Stimulated activated CD8-positive, alpha-beta memory T cell treated with anti-CD3 and anti-CD28 coated beads, Interleukin-7, amount 100 ng/mL, for 1 hour (primary cell): ENCODE results near the gene ACRV1.
"Not testable (repeated sequence)": the region's sequence is repeated elsewhere in the genome, so short reads cannot be mapped to it uniquely, and the experiment has no call there.

Experiments
- DNase-seq, 2 donors: peaks; one replicate each; pipeline ENCODE4 v3.0.0-alpha.2; 2020; ENCODE audit warnings: low read depth in 2 of 2

The ACRV1 gene, protein sequence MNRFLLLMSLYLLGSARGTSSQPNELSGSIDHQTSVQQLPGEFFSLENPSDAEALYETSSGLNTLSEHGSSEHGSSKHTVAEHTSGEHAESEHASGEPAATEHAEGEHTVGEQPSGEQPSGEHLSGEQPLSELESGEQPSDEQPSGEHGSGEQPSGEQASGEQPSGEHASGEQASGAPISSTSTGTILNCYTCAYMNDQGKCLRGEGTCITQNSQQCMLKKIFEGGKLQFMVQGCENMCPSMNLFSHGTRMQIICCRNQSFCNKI

DNA sequence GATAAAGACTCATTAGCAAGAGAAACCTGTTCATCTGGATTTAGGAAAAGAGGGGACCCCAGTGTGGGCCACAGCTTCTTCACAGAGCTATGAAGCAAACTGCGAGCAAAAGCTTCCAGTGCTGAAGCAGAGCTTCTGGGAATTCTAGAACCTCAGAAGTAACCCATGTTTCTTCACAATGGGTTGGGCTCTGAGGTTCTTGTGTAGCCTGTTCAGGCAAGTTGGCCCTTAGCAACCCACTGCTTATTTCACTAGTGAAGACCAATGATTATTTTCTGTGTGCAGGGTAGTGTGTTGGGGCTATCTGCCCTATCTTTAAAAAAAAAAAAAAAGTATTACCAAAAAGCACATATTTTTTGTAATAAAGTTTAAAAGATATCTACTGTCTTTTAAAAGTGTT lies at the start of gene ACRV1:
Gene ACRV1 (minus strand): TSS at position 101 of the 400 bp plus-strand sequence. CDS start 67 bp downstream, at position 34.
- DNase-seq: no peak

DNA sequence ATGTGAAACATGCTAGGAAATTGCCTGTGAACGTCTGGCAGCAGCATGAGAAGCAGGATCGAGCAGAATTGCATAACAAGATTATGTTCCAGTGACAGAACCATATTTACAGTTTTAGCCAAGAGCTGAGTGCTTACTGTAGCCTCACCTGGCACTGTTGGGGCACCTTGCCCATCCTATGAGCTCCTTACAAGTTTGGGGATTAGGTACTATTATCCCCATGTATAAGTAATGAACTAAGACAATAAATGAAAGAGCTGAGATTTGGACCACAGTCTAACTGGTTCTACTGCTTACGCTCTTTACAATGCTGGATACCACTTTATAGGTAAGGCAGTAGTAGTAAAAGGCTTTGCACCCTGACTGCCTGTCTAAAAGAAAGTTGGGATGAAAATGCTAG lies 48.3 kb upstream of the ACRV1 start:
- no peak for DNase-seq

DNA sequence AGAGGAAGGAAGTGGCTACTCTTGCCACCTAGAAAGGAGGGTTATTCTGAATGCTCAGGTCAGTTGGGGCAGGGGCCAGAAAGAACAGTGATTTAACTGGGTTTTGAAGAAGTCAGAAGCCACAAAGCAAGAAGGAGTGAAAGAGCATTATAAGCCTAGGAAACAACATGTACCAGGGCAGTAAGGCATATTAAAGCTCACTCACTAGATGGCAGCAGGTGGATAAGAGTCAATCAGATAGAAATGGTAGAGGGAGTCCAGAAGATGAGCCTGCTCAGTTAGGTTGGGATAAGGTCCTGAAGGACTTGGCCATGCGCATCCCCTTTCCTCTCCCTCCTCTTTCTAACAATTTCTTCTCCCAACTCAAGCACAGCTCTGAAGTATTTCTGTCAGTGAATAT lies 43.5 kb upstream of the ACRV1 start:
- DNase-seq: no peak

DNA sequence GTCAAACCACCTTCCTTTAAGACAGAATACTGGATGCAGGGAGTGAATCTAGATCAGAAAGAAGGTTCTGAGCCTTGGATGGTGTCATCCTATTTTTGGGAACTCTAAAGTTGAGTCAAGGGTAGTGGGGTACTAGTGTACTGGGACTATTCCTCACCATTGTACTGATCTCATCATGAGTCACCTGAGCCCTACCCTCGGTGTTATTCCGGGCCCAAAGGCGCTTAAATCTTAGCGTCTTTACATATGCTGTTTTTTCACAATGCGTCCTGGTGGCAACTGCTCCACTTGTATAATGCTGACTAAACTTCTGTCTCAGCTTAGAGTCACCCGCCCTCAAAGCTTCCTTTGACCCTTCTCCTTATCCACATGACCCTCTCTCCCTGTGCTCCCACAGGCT lies 40.1 kb upstream of the ACRV1 start:
- no peak for DNase-seq

DNA sequence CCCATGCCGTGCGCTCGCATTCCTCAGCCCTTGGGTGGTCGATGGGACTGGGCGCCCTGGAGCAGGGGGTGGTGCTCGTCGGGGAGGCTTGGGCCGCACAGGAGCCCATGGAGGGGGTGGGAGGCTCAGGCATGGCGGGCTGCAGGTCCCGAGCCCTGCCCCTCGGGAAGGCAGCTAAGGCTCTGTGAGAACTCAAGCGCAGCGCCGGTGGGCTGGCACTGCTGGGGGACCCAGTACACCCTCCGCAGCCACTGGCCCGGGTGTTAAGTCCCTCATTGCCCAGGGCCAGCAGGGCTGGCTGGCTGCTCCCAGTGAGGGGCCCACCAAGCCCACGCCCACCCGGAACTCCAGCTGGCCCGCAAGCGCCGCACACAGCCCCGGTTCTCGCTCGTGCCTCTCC lies 24.0 kb upstream of the ACRV1 start:
- not testable (repeated sequence) for DNase-seq

DNA sequence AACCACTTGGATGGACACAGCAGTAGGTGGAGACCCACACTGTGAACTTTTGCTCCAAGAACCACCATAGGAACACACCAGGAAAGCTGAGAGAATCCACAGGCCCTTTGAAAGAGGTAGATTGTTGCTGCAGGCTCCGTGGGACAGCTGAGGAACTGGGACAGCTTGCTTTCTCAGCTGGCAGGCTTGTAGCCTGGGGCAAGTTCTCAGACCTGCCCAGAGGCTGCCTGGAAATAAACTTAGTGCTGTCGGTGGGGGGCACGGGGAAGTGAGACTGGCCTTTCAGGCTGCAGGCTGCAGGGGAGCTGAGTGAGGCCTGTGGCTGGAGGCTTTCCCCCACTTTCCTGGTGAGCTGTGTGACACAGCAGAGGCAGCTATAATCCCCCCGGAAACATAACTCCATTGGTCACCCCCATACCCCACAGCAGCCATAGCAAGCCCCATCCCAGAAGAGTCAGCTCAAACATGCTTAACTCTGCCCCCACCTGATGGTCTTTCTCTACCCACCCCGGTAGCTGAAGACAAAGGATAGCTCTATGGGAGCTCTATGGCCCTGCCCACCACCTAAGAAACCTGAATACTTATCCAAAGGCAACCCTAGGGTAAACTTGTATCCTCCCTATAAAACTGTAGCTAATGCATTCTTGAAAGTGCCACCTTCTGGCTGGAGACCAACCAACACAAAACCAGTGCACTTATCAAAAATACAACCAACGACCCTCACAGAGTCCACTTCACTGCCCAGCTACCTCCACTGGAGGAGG lies 21.4 kb upstream of the ACRV1 start:
- no peak for DNase-seq

DNA sequence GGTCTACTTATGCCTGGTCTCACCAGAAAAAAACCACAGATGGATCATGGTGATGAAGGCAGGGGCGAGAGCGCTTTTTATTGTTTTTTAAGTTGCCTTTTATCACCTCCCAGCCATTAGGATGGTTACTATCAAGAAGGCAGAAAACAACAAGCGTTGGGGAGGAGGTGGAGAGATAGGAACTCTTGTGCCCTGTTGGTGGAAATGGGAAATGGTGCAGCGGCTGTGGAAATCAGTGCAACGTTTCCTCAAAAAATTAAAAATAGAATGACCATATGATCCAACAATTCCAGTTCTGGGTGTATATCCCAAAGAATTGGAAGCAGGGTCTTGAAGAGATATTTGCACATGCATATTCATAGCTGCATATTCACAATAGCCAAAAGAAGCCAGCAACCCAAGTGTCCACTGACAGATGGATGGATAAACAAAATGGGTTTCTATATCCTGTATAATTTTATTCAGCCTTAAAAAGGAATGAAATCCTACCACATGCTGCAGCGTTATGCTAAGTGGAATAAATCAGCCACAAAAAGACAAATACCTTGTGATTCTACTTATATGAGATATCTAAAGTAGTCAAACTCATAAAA lies 20.5 kb upstream of the ACRV1 start:
- no peak for DNase-seq

DNA sequence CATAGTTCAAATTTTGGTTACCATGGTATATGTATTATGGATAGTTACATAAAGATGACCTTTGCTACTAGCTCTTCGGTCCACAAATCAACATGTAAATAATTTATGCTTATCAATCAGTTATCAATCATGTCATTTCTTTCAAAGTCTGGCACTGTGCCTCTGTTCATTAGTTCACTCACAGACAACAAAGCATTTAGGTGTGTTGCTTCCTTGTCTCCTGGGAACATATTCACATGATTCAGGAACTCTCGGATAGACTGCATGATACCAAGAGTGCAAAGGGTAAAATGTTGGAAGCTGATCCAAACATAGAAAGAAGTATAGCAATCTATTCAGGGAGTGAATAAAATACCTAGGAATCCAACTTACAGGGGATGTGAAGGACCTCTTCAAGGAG lies 14.3 kb upstream of the ACRV1 start:
- no peak for DNase-seq

DNA sequence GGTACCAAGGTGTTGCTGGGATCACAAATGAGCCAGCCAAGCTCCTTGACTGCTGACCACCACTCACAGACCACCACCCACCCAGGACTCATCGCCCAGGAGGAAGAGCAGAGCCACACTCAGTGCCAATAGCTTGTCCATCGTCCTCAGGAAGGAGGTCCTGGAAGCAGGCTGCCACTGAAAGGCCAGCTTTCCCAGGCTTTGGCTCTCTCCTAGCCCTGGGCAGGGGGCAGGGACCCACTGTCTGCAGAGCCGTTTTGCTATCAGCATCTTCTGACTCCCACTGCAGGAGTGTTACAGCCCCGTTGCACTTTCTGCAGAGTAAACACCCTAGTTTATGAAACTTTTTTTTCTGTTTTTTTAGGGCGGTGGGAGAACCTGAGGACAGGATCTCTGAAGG lies 12.2 kb upstream of the ACRV1 start:
- DNase-seq: no peak

DNA sequence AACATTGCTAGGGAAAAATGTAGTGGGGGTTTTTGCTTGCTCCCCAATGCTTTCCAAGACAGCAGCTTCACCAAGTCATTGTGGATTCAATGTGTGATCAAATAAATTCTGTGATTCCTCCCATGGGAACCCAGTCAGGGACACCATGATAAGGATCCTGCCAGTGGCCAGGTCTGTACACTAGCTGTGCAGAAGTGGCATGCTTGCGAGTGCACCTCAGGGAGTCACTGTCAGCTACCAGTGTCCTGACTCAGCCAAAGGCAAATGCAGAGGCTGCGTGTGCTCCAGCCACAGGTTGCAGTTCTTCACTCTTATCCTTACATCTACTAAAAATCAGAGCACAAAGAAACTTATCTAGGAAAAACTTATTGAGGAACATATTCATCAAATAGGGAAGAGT lies 9.4 kb upstream of the ACRV1 start:
- no peak for DNase-seq

DNA sequence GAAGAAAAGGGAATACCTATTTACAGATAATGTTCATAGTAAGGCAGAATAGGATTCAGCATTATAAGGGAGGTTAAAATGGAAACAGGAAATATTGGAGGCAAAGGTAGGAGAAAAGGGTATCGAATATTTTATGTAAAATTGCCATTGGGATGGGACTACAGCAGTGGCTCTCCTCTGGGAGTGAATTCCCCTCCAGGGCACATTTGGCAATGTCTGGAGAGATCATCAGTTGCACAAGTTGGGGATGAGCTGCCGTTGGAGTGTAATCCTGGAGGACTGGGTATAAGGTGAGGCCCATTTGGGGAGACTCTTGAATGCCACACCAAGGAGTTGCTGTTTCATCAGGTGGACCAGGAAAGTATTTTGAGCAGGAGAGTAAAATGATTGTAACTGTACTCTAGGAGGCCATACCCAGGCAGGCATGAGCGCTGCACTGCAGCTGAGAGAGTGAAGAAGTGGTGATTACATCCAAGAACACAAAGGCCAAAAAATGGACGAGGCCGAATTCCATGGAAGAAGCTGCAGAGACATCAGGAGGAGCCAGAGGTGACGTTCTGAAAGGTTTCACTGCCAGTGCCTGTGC lies 8.7 kb upstream of the ACRV1 start:
- DNase-seq: no peak

DNA sequence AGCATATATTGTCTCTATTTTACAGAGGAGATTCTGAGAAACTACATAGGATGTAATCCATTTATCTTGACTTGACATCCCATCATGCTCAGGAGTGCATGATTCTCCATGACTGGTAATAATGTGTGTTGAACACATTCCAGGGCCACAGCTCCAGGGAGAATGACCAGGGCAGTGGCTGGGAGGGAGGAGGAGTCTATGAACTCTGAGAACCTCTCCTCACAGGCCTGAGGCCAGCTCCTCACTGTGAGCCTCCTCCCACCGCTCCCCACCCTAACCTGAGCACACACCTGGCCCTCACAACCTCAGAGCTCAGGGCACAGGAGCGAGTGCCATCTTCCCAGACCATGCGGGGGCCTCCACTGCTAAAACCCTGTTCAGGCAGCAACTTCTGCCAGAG lies 8.0 kb upstream of the ACRV1 start:
- DNase-seq: no peak

DNA sequence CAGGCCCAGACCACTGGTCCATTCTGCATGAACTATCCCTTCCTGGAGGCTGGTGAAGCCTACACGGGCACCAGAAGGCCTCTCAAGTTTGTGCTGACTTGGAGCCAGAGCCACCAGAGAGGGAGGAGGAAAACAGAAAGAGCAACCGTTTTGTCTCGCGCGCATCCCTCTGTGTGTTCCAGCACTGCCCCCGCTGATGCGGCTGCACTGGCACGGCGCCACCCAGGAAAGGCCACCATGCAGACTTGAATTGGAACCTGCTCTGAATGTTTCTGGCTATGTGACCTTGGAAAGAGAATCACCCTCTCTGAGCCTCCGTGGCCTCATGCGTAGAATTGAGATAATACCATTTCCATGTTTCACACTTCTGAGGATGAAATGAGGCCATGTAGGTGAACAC lies 7.4 kb upstream of the ACRV1 start:
- no peak for DNase-seq

DNA sequence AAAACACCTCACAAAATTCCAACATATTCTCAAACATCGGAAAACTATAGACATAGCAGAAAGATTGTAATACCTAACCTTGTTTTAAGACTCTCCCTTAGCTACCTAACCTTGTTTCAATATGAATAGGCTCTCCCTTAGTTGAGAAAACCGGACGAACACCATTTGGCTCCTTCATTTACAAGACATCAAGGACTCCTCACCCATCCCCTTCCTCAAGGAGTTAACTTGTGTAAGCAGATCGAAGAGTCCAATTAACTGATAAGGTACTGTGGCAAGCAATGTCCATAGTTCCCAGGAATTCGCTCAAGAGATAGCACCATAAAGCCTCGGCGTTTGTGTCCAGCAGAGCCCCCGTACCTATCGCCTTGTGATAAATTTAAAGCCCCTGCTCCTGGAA lies 4.6 kb upstream of the ACRV1 start:
- no peak for DNase-seq

DNA sequence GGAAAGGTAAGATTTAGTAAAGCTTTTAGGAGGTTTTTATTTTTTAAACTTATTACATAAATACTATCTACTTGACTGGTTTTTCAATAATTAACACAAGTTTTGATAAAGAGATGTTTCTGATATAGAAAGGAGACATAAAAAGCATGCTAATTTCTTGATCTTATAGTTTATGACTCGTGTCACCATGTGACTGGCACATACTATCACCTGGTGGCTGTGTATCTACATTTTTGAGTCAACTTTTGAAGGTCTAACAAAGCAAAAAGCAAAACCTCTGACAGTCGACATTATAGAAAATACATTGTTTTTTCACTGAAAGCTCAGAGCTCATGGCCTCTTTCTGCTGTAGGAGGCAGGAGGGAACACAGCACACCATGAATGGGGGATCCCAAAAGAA lies 810 bp downstream of the ACRV1 start:
- no peak for DNase-seq

DNA sequence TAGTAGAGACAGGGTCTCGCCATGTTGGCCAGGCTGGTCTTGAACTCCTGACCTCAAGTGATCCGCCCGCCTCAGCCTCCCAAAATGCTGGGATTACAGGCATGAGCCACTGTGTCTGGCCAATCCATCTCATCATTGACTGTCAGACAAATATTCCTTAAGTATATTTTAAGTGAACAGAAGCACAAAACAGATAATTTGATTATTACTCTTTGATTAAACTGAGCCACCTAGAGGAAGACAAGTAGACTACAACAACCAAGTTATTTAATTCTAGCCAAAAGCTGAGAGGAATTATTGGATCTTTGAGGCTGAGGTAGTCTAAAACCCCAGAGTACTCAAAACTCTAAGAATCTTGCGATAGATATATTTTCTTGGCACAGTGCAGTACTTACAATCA lies 1.2 kb downstream of the ACRV1 start:
- DNase-seq: no peak

DNA sequence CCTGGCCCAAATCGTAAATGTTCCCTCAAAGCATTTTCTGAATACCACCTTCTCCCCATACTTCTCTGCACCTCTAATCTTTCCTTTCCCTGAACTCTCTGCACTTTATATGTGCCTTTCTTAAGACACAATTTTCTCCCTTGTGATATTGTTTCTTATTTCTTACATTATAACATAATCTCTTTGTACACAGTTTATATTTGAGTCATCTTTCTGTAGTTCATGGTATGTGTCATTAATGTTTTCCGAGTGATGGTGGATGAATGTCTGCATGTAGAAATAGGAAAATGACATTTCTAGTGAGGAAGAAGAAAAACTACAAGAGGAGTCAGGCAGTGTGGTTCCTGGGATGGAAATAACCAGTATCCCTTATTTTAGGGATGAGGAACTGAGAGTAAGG lies 5.5 kb downstream of the ACRV1 start:
- no peak for DNase-seq

DNA sequence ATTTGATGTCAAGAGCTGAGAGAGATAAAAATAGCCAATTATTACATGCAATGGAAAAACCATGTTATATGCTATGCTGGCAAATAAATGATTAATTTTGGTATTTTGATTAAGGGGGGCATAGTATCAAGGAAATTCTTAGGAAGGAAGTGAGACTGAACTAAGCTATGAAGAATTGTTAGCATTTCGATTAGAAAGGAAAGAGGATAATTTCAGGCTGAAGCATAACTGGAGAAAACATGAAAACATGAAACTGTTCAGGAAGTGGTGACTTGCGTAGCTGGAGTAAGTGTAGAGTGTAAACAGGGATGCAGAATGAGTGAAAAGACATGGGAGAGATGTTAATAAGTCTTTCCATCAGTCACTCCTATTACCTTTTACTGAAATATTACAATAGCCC lies 6.4 kb downstream of the ACRV1 start:
- no peak for DNase-seq

DNA sequence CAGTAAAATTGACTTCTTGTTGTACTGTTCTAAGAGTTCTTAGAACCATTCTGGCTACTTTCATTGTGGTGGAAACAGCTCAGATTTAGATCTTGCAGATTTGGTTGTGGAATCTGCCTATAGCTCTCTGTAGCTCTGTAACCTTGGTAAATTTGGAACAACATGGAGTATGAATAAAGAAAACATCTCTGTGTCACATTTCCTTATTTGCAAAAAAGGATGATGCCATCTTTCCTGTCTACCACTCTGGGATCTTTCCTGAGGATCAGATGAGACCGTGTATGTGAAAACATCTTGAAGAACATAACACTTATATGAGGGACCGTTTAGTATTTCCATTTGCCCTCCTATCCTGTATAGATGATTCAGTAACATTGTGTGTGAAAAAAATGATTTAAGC lies 9.1 kb downstream of the ACRV1 start:
- no peak for DNase-seq

DNA sequence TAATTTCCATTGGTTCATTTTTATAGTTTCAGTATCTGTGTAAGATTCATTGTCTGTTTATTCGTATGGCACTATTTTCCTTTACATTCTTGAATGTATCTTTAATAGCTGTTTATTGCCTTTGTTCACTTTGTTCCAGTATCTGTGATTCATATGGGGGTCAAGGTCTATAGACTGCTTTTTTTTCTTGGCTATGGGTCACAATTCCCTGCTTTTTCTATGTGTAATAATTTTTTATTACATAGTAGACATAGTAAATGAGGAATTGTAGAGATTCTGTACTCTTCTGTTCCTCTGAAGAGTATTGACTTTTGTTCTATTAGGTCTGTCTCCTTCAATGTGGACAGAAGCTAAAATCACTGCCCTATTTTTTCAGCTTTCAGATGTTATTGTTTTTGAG lies 10.5 kb downstream of the ACRV1 start:
- no peak for DNase-seq

DNA sequence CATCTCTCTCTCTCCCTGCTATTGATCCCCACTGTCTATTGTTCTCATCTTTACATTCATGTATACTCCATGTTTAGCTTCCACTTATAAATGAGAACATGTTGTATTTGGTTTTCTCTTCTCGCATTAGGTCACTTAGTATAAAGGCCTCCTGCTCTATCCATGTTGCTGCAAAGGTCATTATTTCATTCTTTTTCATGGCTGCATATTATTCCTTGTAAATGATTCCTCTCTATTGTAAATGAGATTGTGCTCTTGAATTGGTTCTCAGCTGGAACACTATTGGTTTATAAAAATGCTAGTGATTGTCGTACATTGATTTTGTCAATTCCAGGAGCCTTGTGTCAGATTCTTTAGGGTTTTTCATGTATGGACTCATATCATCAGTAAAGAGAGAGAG lies 13.5 kb downstream of the ACRV1 start:
- no peak for DNase-seq

DNA sequence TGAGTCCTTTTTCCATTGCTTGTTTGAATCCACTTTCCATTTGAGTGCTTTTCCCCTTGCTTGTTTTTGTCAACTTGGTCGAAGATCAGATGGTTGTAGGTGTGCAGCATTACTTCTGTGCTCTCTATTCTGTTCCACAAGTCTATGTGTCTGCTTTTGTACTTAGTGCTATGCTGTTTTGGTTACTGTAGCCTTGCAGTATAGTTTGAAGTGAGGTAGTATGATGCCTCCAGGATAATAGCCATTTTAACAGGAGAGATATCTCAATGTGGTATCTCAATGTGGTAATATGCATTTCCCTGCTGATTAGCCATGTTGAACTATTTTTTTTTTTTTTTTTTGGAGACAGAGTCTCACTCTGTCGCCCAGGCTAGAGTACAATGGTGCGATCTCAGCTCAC lies 16.7 kb downstream of the ACRV1 start:
- no peak for DNase-seq

DNA sequence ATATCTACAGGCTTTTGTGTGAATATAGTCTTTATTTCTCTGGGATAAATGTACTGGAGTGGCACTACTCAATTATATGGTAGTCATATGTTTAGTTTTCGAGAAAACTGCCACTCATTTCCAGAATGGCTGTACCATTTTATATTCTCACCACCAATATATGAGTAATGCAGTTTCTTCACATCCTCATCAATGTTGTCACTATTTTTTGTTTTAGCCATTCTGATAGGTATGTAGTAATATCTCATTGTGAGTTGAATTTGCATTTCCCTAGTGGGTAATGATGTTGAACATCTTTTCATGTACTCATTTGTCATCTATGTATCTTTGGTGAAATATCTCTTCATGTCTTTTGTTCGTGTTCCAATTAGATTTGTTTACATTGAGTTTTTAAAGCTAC lies 18.0 kb downstream of the ACRV1 start:
- no peak for DNase-seq
